8988T (cell line): ENCODE data around the gene GABRP.
"Not testable (repeated sequence)": the region's sequence is repeated elsewhere in the genome, so short reads cannot be mapped to it uniquely, and the experiment has no call there.

Experiments
- DNase-seq: peaks from one replicate; pipeline ENCODE4 v3.0.0; 2011

GABRP gene

GRCh38 chr5:170809551-170809950 lies 26.0 kb downstream of the GABRP start:
- DNase-seq = peak; percentile 20

GRCh38 chr5:170811719-170812118 lies 28.2 kb downstream of the GABRP start:
- no peak for DNase-seq

DNA sequence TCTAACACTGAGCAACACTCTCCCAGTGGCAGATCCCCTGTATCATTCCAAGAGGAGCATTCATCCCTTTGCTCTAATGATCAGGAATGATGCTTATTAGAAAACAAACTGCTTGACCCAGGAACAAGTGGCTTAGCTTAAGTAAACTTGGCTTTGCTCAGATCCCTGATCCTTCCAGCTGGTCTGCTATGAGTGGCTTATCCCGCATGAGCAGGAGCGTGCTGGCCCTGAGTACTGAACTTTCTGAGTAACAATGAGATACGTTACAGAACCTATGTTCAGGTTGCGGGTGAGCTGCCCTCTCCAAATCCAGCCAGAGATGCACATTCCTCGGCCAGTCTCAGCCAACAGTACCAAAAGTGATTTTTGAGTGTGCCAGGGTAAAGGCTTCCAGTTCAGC lies 29.7 kb downstream of the GABRP start:
- no peak for DNase-seq

- no peak for DNase-seq
These were observed 33.7 kb downstream of the GABRP start for GRCh38 chr5:170817195-170817594.

DNA sequence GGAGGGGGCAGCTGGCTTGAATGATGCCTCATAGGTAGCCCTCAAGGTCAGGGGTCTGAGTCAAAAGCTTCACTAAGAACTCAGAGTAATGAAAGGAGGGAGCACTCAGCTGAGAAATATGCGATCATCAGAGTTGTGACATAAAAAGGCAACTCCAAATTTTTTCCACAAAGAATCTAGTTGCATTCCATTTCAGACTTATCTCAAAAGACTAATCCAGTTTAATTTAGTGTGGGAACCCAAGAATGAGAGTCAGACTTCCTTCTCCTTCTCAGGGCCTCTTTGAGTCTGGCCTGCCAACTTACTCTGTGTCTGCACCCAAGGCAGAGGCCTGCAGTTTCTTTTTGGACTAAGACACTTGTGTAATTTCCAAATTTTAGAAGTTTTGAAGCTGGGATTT lies 34.7 kb downstream of the GABRP start:
- no peak for DNase-seq

GRCh38 chr5:170819824-170820223 lies 36.3 kb downstream of the GABRP start:
- no peak for DNase-seq

DNA sequence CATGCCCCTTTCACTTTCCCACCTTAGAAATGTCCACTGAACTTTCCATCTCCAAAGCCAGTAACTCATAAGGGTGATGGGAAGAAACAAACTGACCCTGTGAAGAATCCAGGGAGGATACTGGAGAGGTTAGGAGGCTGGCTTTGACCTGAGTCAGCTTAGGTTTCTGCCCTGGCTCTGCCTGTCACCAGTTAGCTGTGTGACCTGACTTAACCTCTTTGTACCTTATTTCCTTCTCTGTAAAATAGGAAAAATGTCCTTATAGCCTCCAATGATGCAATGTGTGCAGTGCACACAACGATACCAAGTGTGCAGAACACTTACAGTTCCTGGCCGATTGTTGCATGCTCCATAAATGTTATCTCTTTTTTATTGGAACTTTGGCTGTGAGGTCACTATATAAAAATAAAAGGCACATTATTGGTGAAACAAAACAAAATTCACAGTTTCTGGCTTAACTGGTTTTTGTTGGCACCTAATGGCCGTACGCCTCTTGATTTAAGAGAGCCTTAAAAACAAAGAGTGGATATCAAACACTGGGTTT lies 37.8 kb downstream of the GABRP start:
- no peak for DNase-seq

- no peak for DNase-seq
These were observed 42.6 kb downstream of the GABRP start for GRCh38 chr5:170826117-170826516.

- no peak for DNase-seq
These were observed 48.7 kb downstream of the GABRP start for GRCh38 chr5:170832241-170832640.

DNA sequence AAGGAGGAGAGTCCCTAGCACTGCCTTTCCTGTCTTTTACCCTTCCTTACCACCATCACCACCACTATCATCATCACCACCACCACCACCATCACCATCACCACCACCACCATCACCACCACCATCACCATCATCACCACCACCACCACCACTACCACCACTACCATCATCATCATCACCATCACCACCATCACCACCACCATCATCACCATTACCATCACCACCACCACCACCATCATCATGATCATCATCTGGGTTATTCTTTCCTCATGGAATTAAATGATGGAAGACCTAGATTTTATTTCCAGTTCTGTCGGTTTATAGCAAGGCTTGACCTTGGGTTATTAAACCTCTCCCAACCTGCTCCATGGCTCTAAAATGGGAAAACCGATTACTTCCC lies 50.5 kb downstream of the GABRP start:
- not testable (repeated sequence) for DNase-seq

- no peak for DNase-seq
These were observed 52.7 kb downstream of the GABRP start for GRCh38 chr5:170836226-170836625.

DNA sequence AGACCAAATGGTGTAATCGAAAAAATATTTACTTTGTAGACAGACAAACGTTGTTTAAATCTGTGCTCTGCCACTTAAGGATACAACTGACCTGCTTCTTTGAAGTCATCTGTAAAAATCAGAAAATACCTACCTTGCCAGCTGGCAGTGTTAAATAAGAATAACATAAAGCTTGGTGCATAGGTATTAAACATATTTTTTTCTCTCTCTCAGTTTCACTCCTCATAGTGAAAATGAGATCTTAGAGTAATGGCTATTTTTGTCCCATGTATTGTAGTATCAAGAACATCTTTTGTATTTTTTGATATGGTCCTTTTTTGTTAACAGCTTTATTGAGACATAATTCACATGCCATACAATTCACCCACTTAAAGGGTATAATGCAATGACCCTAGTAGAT lies 60.3 kb downstream of the GABRP start:
- no peak for DNase-seq

DNA sequence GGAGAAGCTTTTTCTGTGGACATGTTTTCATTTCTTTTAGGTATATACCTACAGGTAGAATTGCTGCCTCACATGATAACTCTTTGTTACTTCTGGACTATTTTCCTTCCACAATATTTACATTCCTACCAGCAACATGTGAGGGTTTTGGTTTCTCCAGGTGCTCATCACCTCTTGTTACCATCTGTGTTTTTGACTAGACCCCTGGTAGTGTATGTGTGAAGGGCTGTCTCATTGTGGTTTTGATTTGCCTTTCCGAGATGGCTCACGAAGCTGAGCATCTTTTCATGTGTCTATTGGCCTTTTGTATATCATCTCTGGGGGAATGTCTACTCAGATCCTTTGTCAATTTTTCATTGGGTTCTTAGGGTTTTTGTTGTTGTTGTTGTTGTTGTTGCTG lies 61.1 kb downstream of the GABRP start:
- no peak for DNase-seq

DNA sequence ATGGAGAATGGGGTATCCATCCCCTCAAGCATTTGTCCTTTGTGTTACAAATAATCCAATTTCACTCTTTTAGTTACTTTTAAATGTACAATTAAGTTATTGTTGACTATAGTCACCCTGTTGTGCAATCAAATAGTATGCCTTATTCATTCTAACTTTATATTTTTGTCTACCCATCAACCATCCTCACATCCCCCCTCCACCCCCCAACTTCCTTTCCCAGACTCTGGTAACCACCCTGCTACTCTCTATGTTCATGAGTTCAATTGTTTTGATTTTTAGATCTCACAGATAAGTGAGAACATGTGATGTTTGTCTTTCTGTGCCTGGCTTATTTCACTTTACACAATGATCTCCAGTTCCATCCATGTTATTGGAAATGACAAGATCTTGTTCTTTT lies 62.9 kb downstream of the GABRP start:
- DNase-seq = no peak

- no peak for DNase-seq
These were observed 63.3 kb downstream of the GABRP start for GRCh38 chr5:170846846-170847245.

DNA sequence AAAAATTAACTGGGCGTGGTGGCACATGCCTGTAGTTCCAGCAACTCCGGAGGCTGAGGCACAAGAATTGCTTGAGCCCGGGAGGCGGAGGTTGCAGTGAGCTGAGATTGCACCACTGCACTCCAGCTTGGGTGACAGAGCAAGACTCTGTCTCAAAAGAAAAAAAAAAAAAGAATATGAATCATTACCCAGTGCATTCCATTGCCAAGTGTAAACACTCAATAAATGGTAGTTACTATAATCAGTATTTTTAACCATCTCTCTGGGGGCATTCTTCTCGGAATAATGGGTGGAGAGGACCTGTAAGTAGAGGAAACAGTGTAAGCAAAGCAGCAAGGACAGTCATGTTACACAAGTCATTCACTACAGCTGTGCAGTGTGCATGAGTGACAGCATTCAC lies 64.5 kb downstream of the GABRP start:
- no peak for DNase-seq

GRCh38 chr5:170849374-170849773 lies 65.8 kb downstream of the GABRP start:
- DNase-seq = no peak

DNA sequence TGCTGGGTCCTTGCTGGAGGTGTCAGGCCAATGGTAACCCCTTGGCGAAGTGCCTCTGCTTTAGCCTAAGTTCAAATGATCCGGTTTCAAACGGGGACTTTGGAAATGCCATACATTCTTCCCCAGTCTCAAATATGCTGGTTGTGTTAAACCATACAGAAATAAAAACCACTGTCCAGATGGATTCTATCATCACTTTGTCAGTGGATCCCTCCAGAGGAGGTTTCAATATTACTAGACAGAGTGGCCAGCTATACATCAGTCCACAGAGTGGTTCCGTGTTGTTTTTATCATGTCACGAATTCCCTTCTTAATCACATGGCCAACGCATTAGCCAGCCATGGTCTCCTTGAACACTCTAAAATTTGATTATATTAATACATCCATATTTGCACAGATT lies 71.0 kb downstream of the GABRP start:
- no peak for DNase-seq

DNA sequence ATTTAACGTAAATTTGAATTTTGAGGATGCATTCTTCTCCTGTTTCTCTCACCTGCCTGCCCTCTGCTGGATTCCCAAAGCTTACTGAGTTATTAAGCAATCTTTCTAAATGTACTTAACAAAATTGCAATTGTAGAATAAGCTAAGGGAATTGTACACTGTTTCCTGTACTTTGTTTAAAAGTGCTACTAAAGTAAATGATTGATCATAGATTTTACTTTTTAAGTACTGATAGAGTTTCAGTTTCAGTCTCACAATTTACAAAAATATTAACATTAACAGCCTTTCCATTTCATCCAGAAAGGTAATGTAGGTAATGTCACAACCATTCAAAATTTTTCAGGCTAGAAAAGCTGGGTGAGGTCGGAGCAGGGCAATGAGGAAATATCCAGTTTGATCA lies 73.5 kb downstream of the GABRP start:
- no peak for DNase-seq

DNA sequence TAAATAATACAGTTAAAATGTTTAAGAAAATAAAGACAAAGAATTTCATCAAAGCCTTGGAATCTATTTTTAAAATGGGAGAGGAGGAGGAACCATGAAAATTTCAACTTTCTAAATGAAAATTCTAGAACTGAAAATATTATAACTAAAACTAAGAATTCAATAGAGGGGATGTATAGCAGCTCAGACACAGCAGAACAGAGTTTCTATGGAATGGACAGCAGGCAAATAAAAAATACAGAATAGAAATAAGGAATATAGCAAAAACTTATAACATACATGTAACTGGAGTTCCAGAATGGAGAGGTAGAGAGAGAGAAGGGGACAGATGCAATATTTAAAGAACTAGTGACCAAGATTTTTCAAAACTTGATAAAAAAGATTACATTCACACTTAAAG lies 76.9 kb downstream of the GABRP start:
- no peak for DNase-seq

- no peak for DNase-seq
These were observed 77.5 kb downstream of the GABRP start for GRCh38 chr5:170860818-170861666.

DNA sequence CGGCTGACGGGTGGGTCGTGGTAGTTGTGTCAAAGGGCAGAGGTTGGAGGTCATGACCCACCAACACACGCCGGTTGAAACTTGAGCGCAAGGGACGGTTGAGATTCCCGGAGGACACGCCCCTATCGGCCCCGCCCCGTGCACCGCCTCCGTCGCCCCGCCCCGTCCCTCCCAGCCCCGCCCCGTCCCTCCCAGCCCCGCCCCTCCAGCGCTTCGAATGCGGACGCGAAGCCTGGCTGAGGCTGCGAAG lies 78.1 kb downstream of the GABRP start:
- DNase-seq = no peak

DNA sequence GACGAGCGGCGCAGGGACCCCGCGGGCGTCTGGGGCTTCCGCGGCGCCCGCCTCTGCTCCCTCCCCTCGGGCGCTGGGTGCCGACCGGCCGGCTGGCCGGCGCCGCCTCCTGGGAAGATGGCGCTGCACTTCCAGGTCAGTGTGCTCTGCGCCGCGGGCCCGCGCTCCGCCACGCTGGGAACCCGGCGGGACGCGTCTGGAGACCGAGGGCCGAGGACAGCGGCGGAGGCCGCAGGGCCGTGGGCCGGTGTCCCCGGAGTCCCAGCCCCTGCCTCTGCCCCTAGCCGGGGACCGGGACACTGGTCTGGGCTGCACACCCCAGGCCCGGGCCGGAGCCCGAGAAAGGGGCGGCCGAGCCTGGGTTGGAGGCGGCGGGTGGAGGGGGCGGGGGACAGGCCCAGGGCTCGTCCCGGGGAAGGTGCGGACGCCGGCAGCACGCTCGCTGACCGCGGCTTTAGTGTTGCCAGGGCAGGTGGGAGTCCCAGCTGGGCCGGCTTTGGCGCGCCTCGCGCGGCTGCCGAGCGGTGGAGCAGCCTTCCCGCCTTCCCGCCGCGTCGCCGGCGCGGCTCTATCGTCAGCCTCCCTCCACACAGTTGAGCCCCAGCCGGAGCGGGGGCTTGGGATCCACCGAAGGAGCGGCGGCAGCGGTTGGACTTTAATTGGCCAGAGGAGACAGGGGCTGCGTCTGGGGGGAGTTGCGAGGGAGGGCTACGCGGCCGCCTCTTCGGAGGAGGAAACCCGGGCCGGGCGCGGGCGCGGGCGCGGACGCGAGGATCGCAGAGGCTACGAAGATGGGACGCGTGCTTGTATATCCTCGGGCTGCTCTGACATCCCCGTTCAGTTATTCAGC lies 78.6 kb downstream of the GABRP start, which contains the start of gene RANBP17:
Gene RANBP17 (plus strand): TSS at position 102 of the 850 bp plus-strand sequence.
- DNase-seq = no peak

GRCh38 chr5:170863646-170864045 lies 80.1 kb downstream of the GABRP start:
- no peak for DNase-seq
